ENCODE results near the gene CCL8.
A peak's percentile ranks its signal among the peaks of the same experiment; 100 is the strongest.

CCL8 gene

GRCh38 chr17:34368946-34369500 is 49.8 kb downstream of the CCL8 start:
- ATAC-seq (no peak), DNase-seq (ENCODE audit: low spot score in 2 of 2) (peak in 1 of 2 donors; percentile 33)
- Mint-ChIP-seq H3K27ac (no peak overlapping the region), H3K4me1 (peaks cover 12% of the 10 kb centered on the region), H3K9me3 (no peaks in the 10 kb centered on the region), H3K36me3 (no peaks in the 10 kb centered on the region), H3K4me3 (no peak overlapping the region)

GRCh38 chr17:34369571-34369970 is 50.3 kb downstream of the CCL8 start:
- H3K4me3 Mint-ChIP-seq, result no peak overlapping the region
- no peaks in the 10 kb centered on the region for H3K9me3 Mint-ChIP-seq
- H3K4me1 Mint-ChIP-seq, result peaks cover 12% of the 10 kb centered on the region
- no peaks in the 10 kb centered on the region for H3K36me3 Mint-ChIP-seq
- DNase-seq (ENCODE audit: low spot score in 2 of 2) (no peak), ATAC-seq (no peak)
- no peak overlapping the region for H3K27ac Mint-ChIP-seq

- DNase-seq (ENCODE audit: low spot score in 2 of 2), result no peak
- Mint-ChIP-seq H3K36me3 (no peaks in the 10 kb centered on the region), H3K4me1 (peaks cover 12% of the 10 kb centered on the region), H3K4me3 (no peak overlapping the region), H3K27ac (no peak overlapping the region), H3K9me3 (no peaks in the 10 kb centered on the region)
- ATAC-seq, result no peak
Measured at GRCh38 chr17:34370376-34370996, 51.3 kb downstream of the CCL8 start.

- H3K4me3 Mint-ChIP-seq, result no peak overlapping the region
- no peaks in the 10 kb centered on the region for H3K36me3 Mint-ChIP-seq
- H3K4me1 Mint-ChIP-seq, result peaks cover 12% of the 10 kb centered on the region
- H3K27ac Mint-ChIP-seq, result no peak overlapping the region
- DNase-seq (ENCODE audit: low spot score in 2 of 2) (no peak), ATAC-seq (peak; percentile 71)
- no peaks in the 10 kb centered on the region for H3K9me3 Mint-ChIP-seq
Measured at GRCh38 chr17:34370997-34371395, 51.8 kb downstream of the CCL8 start.

All from stimulated activated effector memory CD8-positive, alpha-beta T cell treated with anti-CD3 and anti-CD28 coated beads, Interleukin-12 subunit alpha, Interleukin-12 subunit beta, amount 100 ng/mL, for 72 hours (primary cell).